Stimulated activated CD4-positive, alpha-beta T cell treated with anti-CD3 and anti-CD28 coated beads, Interleukin-15, amount 100 ng/mL, for 24 hours (primary cell): Measurements from ENCODE around the gene AFAP1L2.

ENCODE experiments used
- DNase-seq: peaks from one replicate; pipeline ENCODE4 v3.0.0-alpha.2; 2020

The AFAP1L2 gene

DNA sequence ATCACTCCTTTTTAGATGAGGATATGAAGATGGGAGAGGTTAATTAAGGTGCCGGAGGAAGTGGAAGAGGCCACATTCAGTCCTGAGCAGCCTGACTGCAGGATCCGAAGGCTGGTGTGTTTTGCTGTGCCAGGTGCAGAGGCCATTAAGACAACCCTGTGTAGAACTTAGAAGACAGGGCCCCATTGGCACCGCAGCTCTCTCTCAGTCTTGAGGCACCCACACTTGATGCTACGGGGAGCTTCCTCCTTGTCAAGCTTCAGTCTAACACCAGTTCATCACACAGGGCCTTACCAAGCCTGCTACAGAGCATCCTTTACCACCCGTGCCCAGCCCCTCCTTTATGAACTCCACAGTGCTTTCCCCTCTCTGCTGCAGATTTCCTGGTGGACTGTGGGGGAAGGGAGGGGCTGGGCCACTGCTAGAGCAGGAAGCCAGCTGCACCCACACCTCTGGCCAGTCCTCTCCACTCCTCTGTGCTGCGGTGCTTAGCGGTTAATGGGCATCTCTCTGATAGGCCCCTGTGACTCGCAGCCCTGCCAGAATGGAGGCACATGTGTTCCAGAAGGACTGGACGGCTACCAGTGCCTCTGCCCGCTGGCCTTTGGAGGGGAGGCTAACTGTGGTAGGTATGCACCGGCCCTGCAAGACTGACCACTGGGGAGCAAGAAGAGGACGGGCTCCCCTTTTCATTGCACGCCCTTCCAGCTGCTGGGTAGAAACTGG is 119.8 kb downstream of the AFAP1L2 start:
- no peak for DNase-seq

DNA sequence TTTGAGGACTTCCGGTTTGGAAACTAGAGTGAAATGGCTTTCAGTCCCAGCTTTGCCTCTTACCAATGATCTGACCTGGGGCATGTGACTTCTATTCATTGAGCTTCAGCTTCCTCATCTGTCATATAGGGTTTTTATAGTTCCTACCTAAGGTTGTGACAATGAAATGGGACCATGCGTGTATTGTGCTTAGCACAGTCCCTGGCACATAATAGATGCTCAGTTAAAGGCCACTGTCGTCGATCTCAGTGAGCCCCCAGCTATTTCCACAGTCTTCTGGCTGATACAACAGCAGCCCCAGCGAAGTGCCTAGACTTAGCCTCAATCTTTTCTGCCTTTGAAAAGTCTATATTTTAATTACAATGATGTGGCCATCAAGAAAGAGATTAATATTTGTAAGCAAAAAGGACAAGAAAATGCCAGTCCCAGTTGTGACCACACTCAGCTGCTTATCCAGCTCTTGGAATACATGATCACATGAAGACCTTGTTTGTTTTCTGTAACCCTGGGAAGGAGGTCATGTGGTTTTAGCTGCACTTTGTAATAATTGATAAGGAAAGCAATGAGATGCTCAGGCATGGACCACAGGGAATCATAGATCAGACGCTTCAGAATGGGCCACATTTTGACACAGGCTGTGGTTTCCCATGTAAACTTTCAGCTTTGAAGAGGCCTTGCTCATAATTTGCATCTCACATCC is 120.6 kb downstream of the AFAP1L2 start:
- DNase-seq, result no peak

DNA sequence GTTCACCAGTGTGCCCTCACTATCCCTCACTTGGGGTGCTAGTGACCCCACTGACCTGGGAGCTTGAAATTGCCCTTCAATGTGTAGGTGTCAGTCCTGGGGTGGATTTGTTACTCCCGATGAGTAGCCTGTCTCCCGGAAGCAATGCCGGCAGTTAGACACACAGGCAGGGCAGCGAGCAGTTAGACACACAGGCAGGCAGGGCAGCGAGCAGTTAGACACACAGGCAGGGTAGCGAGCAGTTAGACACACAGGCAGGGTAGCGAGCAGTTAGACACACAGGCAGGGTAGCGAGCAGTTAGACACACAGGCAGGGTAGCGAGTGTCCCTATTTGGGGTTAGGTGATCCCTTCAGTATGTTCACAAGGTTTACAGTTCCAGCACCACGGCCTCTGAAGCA is 121.2 kb downstream of the AFAP1L2 start:
- no peak for DNase-seq

- no peak for DNase-seq
Measured at GRCh38 chr10:114282526-114282925, 121.8 kb downstream of the AFAP1L2 start.

GRCh38 chr10:114281461-114281860 is 122.8 kb downstream of the AFAP1L2 start:
- no peak for DNase-seq

DNA sequence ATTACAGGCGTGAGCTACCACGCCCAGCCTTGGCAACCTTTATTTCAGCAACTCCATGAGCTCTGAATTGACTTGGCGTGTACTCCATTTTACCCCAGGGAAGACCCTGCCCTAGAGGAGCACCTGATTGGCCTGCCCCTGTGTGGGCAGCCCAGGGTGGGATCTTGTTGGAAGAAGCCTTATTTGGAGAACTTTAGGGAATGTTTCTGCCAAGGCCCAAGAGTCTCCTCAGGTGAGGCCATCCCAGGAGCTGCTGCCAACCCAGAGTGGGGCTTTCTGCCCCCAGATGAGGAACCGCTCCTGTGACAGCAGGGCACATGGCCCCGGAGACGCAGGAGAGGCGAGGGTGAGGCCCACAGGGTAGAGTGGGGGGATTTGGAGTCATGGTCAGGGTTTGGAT is 123.3 kb downstream of the AFAP1L2 start:
- no peak for DNase-seq

- no peak for DNase-seq
Measured at GRCh38 chr10:114279901-114280644, 124.2 kb downstream of the AFAP1L2 start.

- DNase-seq, result no peak
Measured at GRCh38 chr10:114279289-114279688, 125.0 kb downstream of the AFAP1L2 start.

- no peak for DNase-seq
Measured at GRCh38 chr10:114278884-114279191, 125.5 kb downstream of the AFAP1L2 start.

DNA sequence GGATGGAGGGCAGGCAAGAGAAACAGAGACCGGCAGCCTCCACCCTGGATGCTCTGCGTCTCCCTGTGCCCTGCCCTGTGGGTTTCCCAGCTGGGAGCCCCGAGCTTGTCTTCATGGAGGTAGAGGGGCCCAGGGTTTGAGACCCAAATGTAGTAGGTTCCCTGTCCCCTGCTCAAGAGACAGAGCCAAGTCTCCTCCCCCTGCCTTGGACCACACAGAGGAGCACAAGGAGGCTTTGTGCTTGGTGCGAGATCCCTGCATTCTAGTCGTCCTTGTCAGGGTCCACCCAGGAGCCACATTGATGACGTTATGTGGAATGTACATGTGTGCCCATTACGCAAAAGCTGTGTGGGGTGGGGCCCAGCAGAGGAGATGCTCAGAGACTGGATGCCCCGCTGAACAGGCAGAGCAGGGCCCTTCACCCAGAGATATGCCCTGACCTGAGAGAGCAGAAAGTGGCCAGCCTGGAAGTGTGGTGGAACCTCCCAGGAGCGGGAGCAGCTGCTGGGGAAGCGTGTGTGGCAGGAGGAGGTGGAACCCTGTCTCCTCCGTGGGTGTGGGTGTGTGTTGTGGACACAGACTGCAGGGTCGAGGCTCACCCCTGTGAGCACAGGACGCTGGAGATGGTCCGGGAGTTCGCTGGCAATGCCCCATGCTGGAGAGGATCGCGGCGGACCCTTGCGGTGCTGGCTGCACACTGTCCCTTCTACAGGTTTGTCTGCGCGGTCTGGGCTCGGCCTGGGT is 126.0 kb downstream of the AFAP1L2 start:
- DNase-seq, result no peak

GRCh38 chr10:114276671-114277070 is 127.6 kb downstream of the AFAP1L2 start:
- DNase-seq, result no peak

DNA sequence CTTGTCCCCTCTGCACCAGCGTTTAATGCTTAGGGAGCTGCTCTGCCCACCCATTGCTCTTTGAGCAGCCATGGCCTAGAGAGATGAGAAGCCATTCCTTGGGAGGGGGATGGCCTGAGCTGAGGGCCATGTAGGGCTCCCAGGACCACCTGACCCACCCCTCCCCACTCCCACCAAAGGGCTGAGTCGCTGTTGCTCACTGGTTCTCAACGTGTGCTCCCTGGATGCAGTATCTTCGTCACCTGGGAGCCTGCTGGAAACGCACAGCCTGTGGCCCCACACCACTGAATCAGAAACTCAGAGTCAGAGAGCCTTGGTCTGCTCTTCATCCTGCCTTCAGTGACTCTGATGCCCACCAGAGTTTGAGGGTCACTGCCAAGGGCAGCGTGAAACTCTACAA is 128.2 kb downstream of the AFAP1L2 start:
- no peak for DNase-seq

DNA sequence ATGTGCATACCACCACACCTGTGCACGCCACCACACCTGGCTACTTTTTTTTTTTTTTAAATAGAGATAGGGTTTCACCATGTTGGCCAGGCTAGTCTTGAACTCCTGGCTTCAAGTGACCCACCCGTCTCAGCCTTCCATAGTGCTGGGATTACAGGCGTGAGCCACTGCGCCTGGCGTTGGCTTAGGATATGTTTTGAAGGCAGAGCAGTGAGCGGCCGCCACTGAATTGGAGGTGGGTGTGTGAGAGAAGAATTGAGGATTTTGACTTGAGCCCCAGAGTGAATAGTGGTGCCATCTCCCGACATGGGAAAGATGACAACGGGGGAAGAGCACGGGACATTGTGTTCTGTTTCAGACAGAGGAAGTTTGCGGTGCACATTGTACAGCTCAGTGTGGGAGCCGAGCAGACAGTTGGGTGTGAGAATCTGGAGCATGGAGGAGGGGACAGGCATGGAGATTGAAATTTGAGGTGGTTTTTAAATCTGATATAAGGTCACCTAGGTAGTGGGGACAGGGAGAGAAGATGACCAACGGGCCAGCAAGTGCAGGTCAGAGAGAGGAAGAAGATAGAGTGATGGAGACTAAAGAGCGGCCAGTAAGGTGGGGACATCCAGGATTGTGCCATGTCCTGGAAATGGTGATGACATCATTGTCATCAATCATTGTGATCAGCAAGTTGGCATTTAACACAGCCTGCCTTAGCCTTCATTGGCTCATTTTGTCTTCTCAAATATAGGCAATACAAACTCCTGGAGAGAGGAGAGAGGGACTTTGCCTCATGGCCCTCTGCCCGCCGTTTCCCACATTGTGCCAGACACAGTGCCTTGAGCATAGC is 129.5 kb downstream of the AFAP1L2 start:
- DNase-seq, result no peak

GRCh38 chr10:114273910-114274309 is 130.4 kb downstream of the AFAP1L2 start:
- no peak for DNase-seq

GRCh38 chr10:114272696-114273095 is 131.6 kb downstream of the AFAP1L2 start:
- DNase-seq, result no peak

- DNase-seq, result no peak
Measured at GRCh38 chr10:114271779-114272167, 132.5 kb downstream of the AFAP1L2 start.

DNA sequence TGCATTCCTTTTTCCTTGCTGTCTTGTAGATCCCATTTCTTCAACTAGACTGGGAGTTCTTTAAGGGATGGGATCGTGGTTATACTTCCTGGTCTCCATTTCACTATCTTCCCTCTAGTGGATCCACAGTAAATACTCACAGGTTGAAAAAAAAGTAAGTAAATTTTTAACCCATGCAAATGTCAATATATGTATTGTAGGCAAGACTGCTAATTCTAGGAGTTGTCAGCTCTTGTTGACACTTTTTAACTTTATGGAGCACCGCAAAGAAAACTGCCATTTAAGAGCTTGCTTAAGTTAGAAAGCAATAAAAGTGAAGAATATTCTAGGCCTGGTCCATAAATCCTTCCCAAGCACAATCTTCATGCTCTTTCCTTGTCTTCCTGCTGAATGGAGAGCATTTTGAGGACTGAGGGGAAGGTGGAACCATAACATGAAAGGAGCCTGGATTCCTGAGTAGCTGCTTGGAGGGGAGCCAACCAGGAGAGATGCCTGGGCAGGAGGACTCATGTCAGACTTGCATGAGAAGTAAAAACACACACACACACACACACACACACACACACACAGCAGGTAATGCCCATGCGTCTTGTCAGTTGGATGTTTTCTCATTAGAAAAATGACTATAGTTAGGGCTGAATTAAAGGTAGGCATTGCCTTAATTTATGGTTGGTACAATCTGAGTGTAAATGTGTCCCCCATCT is 133.1 kb downstream of the AFAP1L2 start:
- DNase-seq, result no peak

- DNase-seq, result no peak
Measured at GRCh38 chr10:114266521-114266920, 137.8 kb downstream of the AFAP1L2 start.

GRCh38 chr10:114265392-114266053 is 138.8 kb downstream of the AFAP1L2 start:
- no peak for DNase-seq

DNA sequence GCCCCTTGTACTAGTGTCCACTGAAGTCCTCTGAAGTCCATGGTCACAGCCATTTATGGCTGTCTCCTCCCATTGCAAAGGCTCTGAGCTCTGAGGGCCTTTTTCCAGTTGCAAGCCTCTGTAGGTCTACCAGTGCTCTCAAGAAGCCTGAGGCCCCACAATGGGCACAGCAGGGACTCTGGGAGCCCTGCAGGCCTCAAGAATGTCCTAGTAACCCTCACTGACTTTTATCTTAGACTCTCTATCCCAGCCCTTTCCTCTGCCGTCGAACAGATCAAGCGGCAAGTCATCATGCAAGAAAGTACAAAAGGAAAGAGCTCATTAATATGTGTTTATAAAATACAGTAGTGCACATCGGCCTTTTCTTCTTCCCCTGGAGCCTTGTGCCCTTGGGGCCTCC is 141.8 kb downstream of the AFAP1L2 start:
- no peak for DNase-seq

GRCh38 chr10:114261076-114261475 is 143.2 kb downstream of the AFAP1L2 start:
- no peak for DNase-seq
